ENCODE results near the gene F13B. TPM values are rescaled to one million over a fixed set of nuclear protein-coding genes. Genes with fewer than 3 reads are reported as not detected.
"Not testable (repeated sequence)": the region's sequence is repeated elsewhere in the genome, so short reads cannot be mapped to it uniquely, and the experiment has no call there.

The F13B gene
- total RNA-seq (2014; rRNA removed; shearing (Covaris generic)), result not detected in 2 replicates
- polyA plus RNA-seq (2015; cell fraction: cytosol; rRNA removed), result not detected in 2 replicates
- not detected in 2 replicates for polyA plus RNA-seq (2015; cell fraction: nucleus; rRNA removed)

- in situ Hi-C loops (cut with HindIII; ENCODE audit: low pct_unique_long_range_greater_than_20kb, low sequenced_read_pairs), result no loop called here
- no peak for DNase-seq (ENCODE audit: low read depth, low spot score)
Observed at GRCh38 chr1:197066719-197067456, at the start of gene F13B. Gene F13B, minus strand, starts transcription at chr1:197067260. Its CDS starts 37 bp downstream, at chr1:197067223.

GRCh38 chr1:197116156-197116555 is 49.1 kb upstream of the F13B start:
- no peak for DNase-seq (ENCODE audit: low read depth, low spot score)
- in situ Hi-C loops (cut with HindIII; ENCODE audit: low pct_unique_long_range_greater_than_20kb, low sequenced_read_pairs), result no loop called here

GRCh38 chr1:197106869-197107268 is 39.8 kb upstream of the F13B start:
- no peak for DNase-seq (ENCODE audit: low read depth, low spot score)
- in situ Hi-C loops (cut with HindIII; ENCODE audit: low pct_unique_long_range_greater_than_20kb, low sequenced_read_pairs), result no loop called here

- DNase-seq (ENCODE audit: low read depth, low spot score), result no peak
- in situ Hi-C loops (cut with HindIII; ENCODE audit: low pct_unique_long_range_greater_than_20kb, low sequenced_read_pairs), result no loop called here
Observed at GRCh38 chr1:197103300-197103699, 36.2 kb upstream of the F13B start.

GRCh38 chr1:197101978-197102377 is 34.9 kb upstream of the F13B start:
- in situ Hi-C loops (cut with HindIII; ENCODE audit: low pct_unique_long_range_greater_than_20kb, low sequenced_read_pairs), result no loop called here
- DNase-seq (ENCODE audit: low read depth, low spot score), result no peak

GRCh38 chr1:197100677-197101076 is 33.6 kb upstream of the F13B start:
- in situ Hi-C loops (cut with HindIII; ENCODE audit: low pct_unique_long_range_greater_than_20kb, low sequenced_read_pairs), result no loop called here
- no peak for DNase-seq (ENCODE audit: low read depth, low spot score)

GRCh38 chr1:197099444-197099843 is 32.4 kb upstream of the F13B start:
- in situ Hi-C loops (cut with HindIII; ENCODE audit: low pct_unique_long_range_greater_than_20kb, low sequenced_read_pairs), result no loop called here
- DNase-seq (ENCODE audit: low read depth, low spot score), result no peak

- DNase-seq (ENCODE audit: low read depth, low spot score); in situ Hi-C loops (cut with HindIII; ENCODE audit: low pct_unique_long_range_greater_than_20kb, low sequenced_read_pairs): not testable (repeated sequence)
Observed at GRCh38 chr1:197096971-197097370, 29.9 kb upstream of the F13B start.

- DNase-seq (ENCODE audit: low read depth, low spot score), result no peak
- in situ Hi-C loops (cut with HindIII; ENCODE audit: low pct_unique_long_range_greater_than_20kb, low sequenced_read_pairs), result no loop called here
Observed at GRCh38 chr1:197096137-197096536, 29.1 kb upstream of the F13B start.

GRCh38 chr1:197093226-197093885 is 26.3 kb upstream of the F13B start:
- no peak for DNase-seq (ENCODE audit: low read depth, low spot score)
- in situ Hi-C loops (cut with HindIII; ENCODE audit: low pct_unique_long_range_greater_than_20kb, low sequenced_read_pairs), result no loop called here

GRCh38 chr1:197092491-197093023 is 25.5 kb upstream of the F13B start:
- in situ Hi-C loops (cut with HindIII; ENCODE audit: low pct_unique_long_range_greater_than_20kb, low sequenced_read_pairs), result no loop called here
- no peak for DNase-seq (ENCODE audit: low read depth, low spot score)

- in situ Hi-C loops (cut with HindIII; ENCODE audit: low pct_unique_long_range_greater_than_20kb, low sequenced_read_pairs), result no loop called here
- DNase-seq (ENCODE audit: low read depth, low spot score), result no peak
Observed at GRCh38 chr1:197083474-197083873, 16.4 kb upstream of the F13B start.

GRCh38 chr1:197081117-197081753 is 14.2 kb upstream of the F13B start:
- no peak for DNase-seq (ENCODE audit: low read depth, low spot score)
- in situ Hi-C loops (cut with HindIII; ENCODE audit: low pct_unique_long_range_greater_than_20kb, low sequenced_read_pairs), result no loop called here

GRCh38 chr1:197080323-197080722 is 13.3 kb upstream of the F13B start:
- in situ Hi-C loops (cut with HindIII; ENCODE audit: low pct_unique_long_range_greater_than_20kb, low sequenced_read_pairs), result no loop called here
- no peak for DNase-seq (ENCODE audit: low read depth, low spot score)

GRCh38 chr1:197076585-197076984 is 9.5 kb upstream of the F13B start:
- DNase-seq (ENCODE audit: low read depth, low spot score), result no peak
- in situ Hi-C loops (cut with HindIII; ENCODE audit: low pct_unique_long_range_greater_than_20kb, low sequenced_read_pairs), result no loop called here

GRCh38 chr1:197073978-197074377 is 6.9 kb upstream of the F13B start:
- no peak for DNase-seq (ENCODE audit: low read depth, low spot score)
- in situ Hi-C loops (cut with HindIII; ENCODE audit: low pct_unique_long_range_greater_than_20kb, low sequenced_read_pairs), result no loop called here

GRCh38 chr1:197067457-197067818 is 378 bp upstream of the F13B start:
- no peak for DNase-seq (ENCODE audit: low read depth, low spot score)
- in situ Hi-C loops (cut with HindIII; ENCODE audit: low pct_unique_long_range_greater_than_20kb, low sequenced_read_pairs), result no loop called here

GRCh38 chr1:197066277-197066676 is 783 bp downstream of the F13B start:
- no peak for DNase-seq (ENCODE audit: low read depth, low spot score)
- in situ Hi-C loops (cut with HindIII; ENCODE audit: low pct_unique_long_range_greater_than_20kb, low sequenced_read_pairs), result no loop called here
